Thoracic aorta (tissue), 2 donors: Measurements from ENCODE around the gene PAK6. TPM values are rescaled to one million over a fixed set of nuclear protein-coding genes. Genes with fewer than 3 reads are reported as not detected.

ENCODE experiments used
- ATAC-seq: fragments of 150-250 bp; one replicate; pipeline ENCODE4 v1.8.0; 2017; ENCODE audit warnings: low read depth; ENCODE audit not compliant: insufficient number of reproducible peaks, low FRiP score
- DNase-seq: peaks from one replicate; pipeline ENCODE4 v3.0.0-alpha.2; 2020; ENCODE audit warnings: low spot score
- H3K27ac ChIP-seq, 2 donors: fragments of 200-600 bp; sonication (generic); 1 replicate in 1 of 2; 2 replicates in 1 of 2; pipeline ENCODE4 v1.5.1; 2016; ENCODE audit warnings: mild to moderate bottlenecking in 2 of 2, moderate library complexity in 2 of 2
- H3K27me3 ChIP-seq: fragments of 200-600 bp; sonication (generic); replicated peaks from 2 replicates; pipeline ENCODE4 v1.6.0; 2016; ENCODE audit warnings: mild to moderate bottlenecking; ENCODE audit not compliant: insufficient read depth
- H3K36me3 ChIP-seq: fragments of 200-600 bp; sonication (generic); one replicate; pipeline ENCODE4 v1.5.1; 2016
- H3K4me1 ChIP-seq, 2 donors: fragments of 200-600 bp; sonication (generic); 1 replicate in 1 of 2; 2 replicates in 1 of 2; pipeline versions ENCODE4 v1.5.1 to v1.6.0; 2016; ENCODE audit warnings: low read depth in 2 of 2, mild to moderate bottlenecking in 1 of 2; ENCODE audit not compliant: control insufficient read depth in 1 of 2
- H3K4me3 ChIP-seq: fragments of 200-600 bp; sonication (generic); 2 replicates; pipeline ENCODE4 v1.5.1; 2016; ENCODE audit warnings: mild to moderate bottlenecking
- H3K9me3 ChIP-seq: fragments of 200-600 bp; sonication (generic); 2 replicates; pipeline ENCODE4 v1.5.1; 2016
- CTCF ChIP-seq: fragments of 200-600 bp; sonication (generic); IDR thresholded peaks from one replicate; pipeline ENCODE4 v1.5.1; 2019; ENCODE audit warnings: antibody characterized with exemption
- total RNA-seq, 2 donors: library from RNA; depleted of rRNA; stranded (reverse); fragments of >200 nt; gene quantifications; one replicate each; pipeline versions ENCODE4 v1.1.0 to v1.2.3, GENCODE V29; 2016

PAK6 gene
- total RNA-seq, 2 donors from 2014 or later: 0.68 to 0.78 TPM

GRCh38 chr15:40325188-40325587 lies 86.3 kb downstream of the PAK6 start:
- no peaks in the 10 kb centered on the region for H3K27me3 ChIP-seq
- peak overlapping the region; percentile 87 for H3K4me3 ChIP-seq
- ATAC-seq (no peak), DNase-seq (no peak)
- TF ChIP-seq CTCF: no peak
- no peaks in the 10 kb centered on the region for H3K9me3 ChIP-seq
- peaks cover 43 to 66% of the 10 kb centered on the region in 2 donors for H3K4me1 ChIP-seq
- no peaks in the 10 kb centered on the region for H3K36me3 ChIP-seq
- peak overlapping the region; percentile 78 to 86 for H3K27ac ChIP-seq

- Histone ChIP-seq H3K27me3 (no peaks in the 10 kb centered on the region), H3K9me3 (no peaks in the 10 kb centered on the region), H3K36me3 (no peaks in the 10 kb centered on the region), H3K4me3 (peak overlapping the region; percentile 87), H3K27ac (peak overlapping the region; percentile 78 to 86), H3K4me1 (peaks cover 47 to 71% of the 10 kb centered on the region in 2 donors)
- ATAC-seq (no peak), DNase-seq (no peak)
- TF ChIP-seq CTCF: no peak
Measured at GRCh38 chr15:40325700-40326099, 86.8 kb downstream of the PAK6 start.

Other genes with a start within 250 kb of the PAK6 start
- gene SRP14, start 199.9 kb upstream of the PAK6 start, total RNA-seq: 100 to 1,000 TPM; 179 to 219 TPM
- 10 to 100 TPM; 13.1 to 32.5 TPM for gene BMF, start 130.2 kb upstream of the PAK6 start, total RNA-seq
- gene BUB1B, start 78.0 kb upstream of the PAK6 start, total RNA-seq: 1 to 10 TPM in 1 of 2 donors, under 1 TPM in 1; 0.41 to 3.5 TPM
- gene ANKRD63, start 44.0 kb downstream of the PAK6 start, total RNA-seq: not detected
- 10 to 100 TPM; 17.7 to 32.4 TPM for gene PLCB2, start 68.9 kb downstream of the PAK6 start, total RNA-seq
- 10 to 100 TPM; 63.8 to 79.2 TPM for gene INAFM2, start 84.6 kb downstream of the PAK6 start, total RNA-seq
- gene CCDC9B, start 101.9 kb downstream of the PAK6 start, total RNA-seq: 10 to 100 TPM; 30.1 to 57.1 TPM
- not detected for gene PHGR1, start 112.0 kb downstream of the PAK6 start, total RNA-seq
- gene DISP2, start 119.2 kb downstream of the PAK6 start, total RNA-seq: under 1 TPM; 0.21 to 0.54 TPM
- gene KNSTRN, start 143.7 kb downstream of the PAK6 start, total RNA-seq: 1 to 10 TPM; 4.5 to 5.8 TPM
- 10 to 100 TPM; 43.6 to 61.8 TPM for gene IVD, start 166.7 kb downstream of the PAK6 start, total RNA-seq
- gene BAHD1, start 201.9 kb downstream of the PAK6 start, total RNA-seq: 10 to 100 TPM; 10.7 to 14.0 TPM
- gene CHST14, start 231.9 kb downstream of the PAK6 start, total RNA-seq: 10 to 100 TPM; 16.4 to 21.0 TPM